ENCODE data around the gene SPATA9. TPM values are rescaled to one million over a fixed set of nuclear protein-coding genes. Genes with fewer than 3 reads are reported as not detected.
"Not testable (repeated sequence)": the region's sequence is repeated elsewhere in the genome, so short reads cannot be mapped to it uniquely, and the experiment has no call there.

Gene SPATA9
- total RNA-seq, 4 donors from 2014 or later = 0.76 TPM; not detected in 3

- H3K27ac ChIP-seq = no peak overlapping the region
- no peaks in the 10 kb centered on the region for H3K9me3 ChIP-seq
- H3K36me3 ChIP-seq = no peaks in the 10 kb centered on the region
- intact Hi-C loops (cut with DNase I; ENCODE audit: low total_unique reads) (no loop called here), in situ Hi-C loops (cut with MboI; ENCODE audit: low sequenced_read_pairs in 4 of 4) (no loop called here)
- no peaks in the 10 kb centered on the region for H3K27me3 ChIP-seq
- ATAC-seq (no peak), DNase-seq (no peak)
- H3K4me1 ChIP-seq = peaks cover 0 to 17% of the 10 kb centered on the region in 2 donors
- no peak overlapping the region for H3K4me3 ChIP-seq
- TF ChIP-seq POLR2A (IDR thresholded peaks at IDR 0.05) = no peak
- TF ChIP-seq CTCF (IDR thresholded peaks at IDR 0.05 in 4 of 5, conservative IDR thresholded peaks at IDR 0.05 in 1 of 5) = no peak
Measured at GRCh38 chr5:95718203-95718602, 35.4 kb upstream of the SPATA9 start.

GRCh38 chr5:95717439-95717838 lies 34.6 kb upstream of the SPATA9 start:
- TF ChIP-seq POLR2A (IDR thresholded peaks at IDR 0.05) = no peak
- TF ChIP-seq CTCF (IDR thresholded peaks at IDR 0.05 in 4 of 5, conservative IDR thresholded peaks at IDR 0.05 in 1 of 5) = no peak
- no peak for DNase-seq
- peaks cover 0 to 17% of the 10 kb centered on the region in 2 donors for H3K4me1 ChIP-seq
- no peak overlapping the region for H3K27ac ChIP-seq
- in situ Hi-C loops (cut with MboI; ENCODE audit: low sequenced_read_pairs in 4 of 4) = no loop called here
- no peaks in the 10 kb centered on the region for H3K9me3 ChIP-seq
- no peaks in the 10 kb centered on the region for H3K36me3 ChIP-seq
- H3K27me3 ChIP-seq = no peaks in the 10 kb centered on the region
- no peak for ATAC-seq
- no peak overlapping the region for H3K4me3 ChIP-seq
- intact Hi-C loops (cut with DNase I; ENCODE audit: low total_unique reads) = no loop called here

GRCh38 chr5:95715799-95716461 lies 33.1 kb upstream of the SPATA9 start:
- Histone ChIP-seq H3K4me1 (peaks cover 1 to 17% of the 10 kb centered on the region in 2 donors), H3K36me3 (no peaks in the 10 kb centered on the region), H3K27me3 (no peaks in the 10 kb centered on the region), H3K27ac (no peak overlapping the region), H3K4me3 (no peak overlapping the region), H3K9me3 (no peaks in the 10 kb centered on the region)
- in situ Hi-C loops (cut with MboI; ENCODE audit: low sequenced_read_pairs in 4 of 4) = no loop called here
- TF ChIP-seq CTCF (IDR thresholded peaks at IDR 0.05 in 4 of 5, conservative IDR thresholded peaks at IDR 0.05 in 1 of 5) = no peak
- DNase-seq = no peak
- intact Hi-C loops (cut with DNase I; ENCODE audit: low total_unique reads) = no loop called here
- ATAC-seq = no peak

- no peaks in the 10 kb centered on the region for H3K27me3 ChIP-seq
- ATAC-seq (no peak), DNase-seq (no peak)
- H3K4me1 ChIP-seq = peaks cover 6 to 13% of the 10 kb centered on the region in 2 donors
- in situ Hi-C loops (cut with MboI; ENCODE audit: low sequenced_read_pairs in 4 of 4) (no loop called here), intact Hi-C loops (cut with DNase I; ENCODE audit: low total_unique reads) (loop anchor here (5.0 kb wide), 1 partner anchor 47 kb away; no protein-coding TSS in a partner anchor)
- H3K36me3 ChIP-seq = no peaks in the 10 kb centered on the region
- no peak overlapping the region for H3K4me3 ChIP-seq
- H3K27ac ChIP-seq = no peak overlapping the region
- TF ChIP-seq CTCF (IDR thresholded peaks at IDR 0.05 in 4 of 5, conservative IDR thresholded peaks at IDR 0.05 in 1 of 5) (no peak), POLR2A (IDR thresholded peaks at IDR 0.05) (no peak)
- no peaks in the 10 kb centered on the region for H3K9me3 ChIP-seq
Measured at GRCh38 chr5:95713960-95714710, 31.3 kb upstream of the SPATA9 start.

GRCh38 chr5:95713246-95713645 lies 30.5 kb upstream of the SPATA9 start:
- H3K27me3 ChIP-seq; H3K36me3 ChIP-seq; H3K4me3 ChIP-seq; in situ Hi-C loops (cut with MboI; ENCODE audit: low sequenced_read_pairs in 4 of 4); ATAC-seq; H3K27ac ChIP-seq; DNase-seq; H3K9me3 ChIP-seq: not testable (repeated sequence)
- H3K4me1 ChIP-seq = peaks cover 6 to 13% of the 10 kb centered on the region in 2 donors
- intact Hi-C loops (cut with DNase I; ENCODE audit: low total_unique reads) = loop anchor here (5.0 kb wide), 1 partner anchor 46 kb away; no protein-coding TSS in a partner anchor
